GM21529 (cell line): Measurements from ENCODE around the gene LIX1L.

ENCODE experiments used
- ATAC-seq: cut with Tn5 transposase; IDR thresholded peaks from one replicate; pipeline ENCODE4 v1.9.1; 2021; ENCODE audit not compliant: unreplicated experiment

LIX1L gene

DNA sequence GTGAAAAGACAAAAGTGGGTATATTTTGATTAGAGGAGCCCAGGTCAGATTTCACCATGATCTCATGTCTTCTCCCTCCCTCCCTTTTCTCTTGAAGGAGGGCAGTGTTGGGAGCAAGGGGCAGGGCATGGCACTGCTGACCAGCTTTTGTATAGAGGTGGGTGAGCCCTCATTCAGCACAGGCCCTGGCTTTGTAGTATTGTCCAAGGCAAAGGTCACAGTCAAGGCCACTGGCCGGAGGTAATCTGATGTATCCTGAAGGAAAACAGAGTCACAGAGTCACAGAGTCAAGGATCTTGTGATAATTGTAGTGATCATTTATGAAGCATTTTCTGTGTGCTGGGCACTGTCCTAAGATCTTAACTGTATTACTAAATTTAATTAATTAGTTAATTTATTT lies 59.8 kb downstream of the LIX1L start:
- ATAC-seq = no peak

DNA sequence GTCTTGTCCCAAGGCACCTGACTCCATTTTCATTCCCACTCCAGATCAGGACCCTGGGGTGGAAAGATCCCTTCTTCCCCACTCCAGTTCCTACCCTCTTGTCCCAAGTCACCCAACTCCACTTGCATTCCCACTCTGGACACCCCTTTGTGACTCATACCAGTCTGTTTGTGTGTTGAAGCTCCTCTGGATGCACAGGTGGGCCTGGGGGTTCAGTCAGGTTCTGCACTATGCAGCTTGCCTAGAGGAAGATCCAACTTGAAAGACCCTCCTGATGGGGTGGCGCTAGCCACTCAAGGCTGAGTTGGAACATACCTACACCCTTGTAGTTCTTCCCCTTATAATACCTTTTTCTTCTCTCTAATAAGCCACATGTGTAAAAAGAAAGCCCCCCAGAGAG lies 62.3 kb downstream of the LIX1L start:
- ATAC-seq = no peak

DNA sequence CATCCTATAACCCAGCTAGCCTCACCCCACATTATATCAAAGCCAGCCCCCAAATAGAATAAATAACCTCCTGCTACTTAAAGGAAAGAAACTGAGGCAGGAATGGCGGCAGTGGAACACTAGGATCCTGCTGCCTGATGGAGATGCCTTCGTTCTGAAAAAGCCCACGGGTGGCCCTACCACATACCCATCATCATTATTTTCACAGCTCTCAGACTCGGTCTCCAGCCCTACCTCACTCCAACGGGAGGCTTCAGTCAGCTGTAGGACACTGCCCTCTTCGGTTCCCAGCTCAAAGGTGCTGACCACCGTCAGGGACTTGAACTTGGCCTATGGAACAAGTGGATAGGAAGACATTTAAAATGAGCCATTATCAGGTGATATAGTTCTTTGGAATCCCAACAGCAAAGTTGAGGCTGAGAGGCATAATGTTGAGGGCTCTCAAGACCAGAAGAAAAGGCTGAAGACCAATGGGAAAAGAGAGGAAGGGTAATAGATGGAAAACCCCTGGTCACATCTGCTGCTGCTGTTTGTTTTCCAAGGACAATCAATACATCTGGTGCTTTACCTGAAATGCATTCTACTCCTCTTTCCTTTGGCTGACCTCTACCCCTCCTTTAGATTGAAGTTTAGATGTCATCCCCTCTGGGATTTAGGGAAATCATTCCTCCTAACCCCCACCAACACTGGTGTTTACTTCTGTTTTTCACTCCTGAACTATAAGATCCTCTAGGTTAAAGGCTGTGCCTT lies 64.3 kb downstream of the LIX1L start:
- no peak for ATAC-seq

DNA sequence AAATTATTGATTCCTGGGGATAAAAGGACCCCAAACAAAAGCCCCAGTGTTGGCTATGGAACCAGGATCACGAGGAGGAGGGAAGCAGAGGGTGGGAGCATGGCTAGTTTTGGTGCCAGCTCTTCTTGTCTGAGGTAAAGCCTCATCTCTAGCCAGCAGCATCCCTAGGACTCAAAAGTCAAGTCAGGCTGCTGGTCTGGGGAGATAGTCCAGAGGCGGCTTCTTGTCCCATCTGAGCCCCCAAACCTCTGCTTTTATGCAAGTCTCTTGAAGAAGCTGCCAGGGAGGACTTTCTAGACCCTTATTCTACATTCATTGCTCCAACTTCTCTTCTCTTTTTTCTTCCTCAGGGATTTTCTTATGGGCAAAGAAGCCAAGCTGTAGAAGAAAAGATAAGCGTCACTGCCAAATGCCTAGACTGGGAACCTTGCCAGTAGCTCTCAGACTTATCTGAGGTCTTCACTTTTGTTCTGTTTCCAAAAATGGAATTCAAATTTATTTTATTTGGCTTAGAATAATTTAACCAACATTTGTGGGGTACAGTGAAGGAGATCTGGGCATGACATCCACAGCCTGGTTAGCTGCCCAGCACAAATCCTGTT lies 65.2 kb downstream of the LIX1L start:
- ATAC-seq = no peak

DNA sequence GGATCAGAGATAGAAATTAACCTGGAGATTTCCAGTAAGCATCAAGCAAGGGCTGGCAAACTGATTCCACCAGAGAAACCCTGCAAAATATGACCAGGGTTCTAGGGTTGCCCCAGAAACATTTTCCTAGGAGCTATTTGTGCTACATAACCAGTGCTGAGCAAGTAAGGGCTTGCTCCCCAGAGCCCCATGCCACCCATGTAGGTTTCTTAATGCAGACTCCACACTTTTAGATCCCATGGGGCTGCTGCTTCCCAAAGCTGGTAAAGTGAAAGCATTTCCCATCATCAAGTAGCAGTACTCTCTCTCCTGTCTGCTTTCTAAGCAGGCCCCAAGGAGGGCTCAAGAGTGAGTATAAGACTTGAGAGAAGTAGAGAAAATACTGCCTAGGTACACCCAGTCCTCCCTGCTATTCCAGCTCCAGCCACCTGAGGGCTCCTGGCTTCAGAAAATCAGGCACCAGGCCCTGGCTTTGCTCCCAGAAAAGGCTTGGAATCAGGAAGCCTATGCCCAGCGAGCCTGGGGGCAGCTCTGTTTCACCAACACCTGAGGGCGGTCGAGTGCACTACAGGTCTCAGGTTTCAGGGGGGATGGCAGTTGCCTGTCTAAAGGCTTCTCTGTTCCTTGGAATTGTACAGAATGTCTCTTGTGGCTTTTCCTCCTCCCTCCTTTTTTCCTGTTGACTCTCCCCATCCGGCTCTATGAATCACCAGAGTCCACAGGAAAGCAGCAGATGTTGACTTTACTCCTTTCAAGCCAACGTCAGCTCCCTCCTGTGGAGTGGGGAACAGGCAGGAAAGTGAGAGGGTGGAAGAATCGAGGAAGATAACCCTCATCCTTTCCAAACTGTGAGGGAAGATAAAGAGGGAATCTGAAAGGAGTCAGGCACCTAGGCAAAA lies 66.0 kb downstream of the LIX1L start:
- ATAC-seq = no peak

DNA sequence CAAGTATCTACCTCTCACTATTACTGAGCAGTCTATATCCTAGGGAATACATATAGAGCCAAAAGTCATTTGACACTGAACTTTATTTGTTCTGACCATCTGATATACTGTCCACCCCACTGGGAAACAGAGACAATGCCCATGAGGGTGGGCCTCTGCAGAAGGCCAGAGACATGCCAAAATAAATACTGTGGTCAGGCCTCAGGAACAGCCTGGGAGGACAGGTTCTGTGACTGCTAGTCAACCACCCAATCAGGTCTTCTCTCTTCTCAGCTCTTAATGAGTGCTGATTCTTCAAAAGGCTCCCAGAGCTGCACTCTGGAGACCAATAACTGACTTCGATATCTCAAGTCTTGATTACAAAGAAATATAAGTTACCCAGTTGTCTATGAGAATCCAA lies 66.7 kb downstream of the LIX1L start:
- no peak for ATAC-seq

DNA sequence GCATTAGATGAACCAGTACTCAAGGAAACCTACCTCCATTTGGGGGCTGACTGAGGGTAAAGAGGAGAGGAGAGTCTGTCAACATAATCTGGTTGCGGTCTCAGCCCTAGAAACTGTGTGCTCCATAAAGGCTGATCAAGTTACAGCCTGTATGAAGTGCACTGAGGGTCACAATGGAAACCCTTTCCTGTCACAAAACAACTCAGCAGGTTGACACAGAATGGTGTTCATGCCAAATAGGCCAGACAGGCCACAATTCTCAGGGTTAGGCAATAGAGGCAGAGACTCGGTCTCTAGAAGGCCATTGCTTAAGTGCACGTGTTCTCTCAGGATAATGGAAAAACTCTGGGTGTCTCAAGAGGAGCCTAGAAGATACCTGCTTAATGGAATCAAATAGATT lies 68.1 kb downstream of the LIX1L start:
- no peak for ATAC-seq

DNA sequence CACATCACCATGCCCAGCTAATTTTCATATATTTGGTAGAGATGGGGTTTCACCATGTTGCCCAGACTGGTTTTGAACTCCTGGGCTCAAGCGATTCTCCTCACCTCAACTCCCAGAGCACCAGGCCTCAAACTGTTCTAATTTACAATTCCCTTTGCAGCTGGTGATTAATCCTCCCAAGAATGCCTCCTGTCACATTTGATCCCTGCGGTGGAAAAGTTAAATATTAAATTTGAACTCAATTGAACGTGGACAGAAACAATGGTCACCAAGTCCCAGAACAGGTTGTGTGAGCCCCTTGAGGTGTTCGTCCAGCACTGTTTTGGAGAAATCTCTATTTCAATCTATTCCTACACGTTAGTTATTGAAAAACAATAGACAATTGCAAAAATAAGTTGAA lies 70.2 kb downstream of the LIX1L start:
- ATAC-seq = no peak

DNA sequence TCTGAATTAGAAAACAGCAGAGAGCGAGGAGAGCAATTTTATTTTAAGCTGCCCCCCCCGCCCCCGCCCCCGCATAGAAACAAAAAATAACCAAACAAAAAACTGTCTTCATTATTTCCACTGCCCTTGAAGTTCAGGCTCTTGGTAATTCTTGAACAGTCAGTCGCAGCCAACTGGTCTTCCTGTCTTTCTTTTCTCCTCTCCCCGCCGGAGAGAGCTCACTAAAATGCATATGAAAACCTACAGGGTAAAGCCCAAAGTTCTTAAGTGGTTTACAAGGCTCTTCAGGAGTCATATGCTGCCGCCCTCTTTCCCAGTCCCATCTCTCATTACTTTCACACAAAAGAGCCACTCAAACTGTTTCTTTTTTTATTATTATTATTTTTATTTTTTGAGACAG lies 71.0 kb downstream of the LIX1L start:
- ATAC-seq = no peak

DNA sequence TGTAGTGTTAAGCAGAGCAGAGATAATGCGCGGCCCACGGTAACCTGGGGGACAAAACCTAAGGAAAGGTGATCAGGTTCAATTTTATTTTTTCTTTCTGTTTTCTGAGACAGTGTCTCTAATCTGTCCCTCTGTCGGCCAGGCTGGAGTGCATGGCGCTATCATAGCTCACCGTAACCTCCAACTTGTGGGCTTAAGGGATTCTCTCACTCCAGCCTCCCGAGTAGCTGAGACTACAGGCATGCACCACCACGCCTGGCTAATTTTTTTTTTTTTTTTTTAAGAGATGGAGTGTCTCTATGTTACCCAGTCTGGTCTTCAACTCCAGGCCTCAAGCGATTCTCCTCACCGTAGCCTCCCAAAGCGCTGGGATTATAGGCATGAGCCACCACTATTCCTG lies 71.4 kb downstream of the LIX1L start:
- no peak for ATAC-seq

DNA sequence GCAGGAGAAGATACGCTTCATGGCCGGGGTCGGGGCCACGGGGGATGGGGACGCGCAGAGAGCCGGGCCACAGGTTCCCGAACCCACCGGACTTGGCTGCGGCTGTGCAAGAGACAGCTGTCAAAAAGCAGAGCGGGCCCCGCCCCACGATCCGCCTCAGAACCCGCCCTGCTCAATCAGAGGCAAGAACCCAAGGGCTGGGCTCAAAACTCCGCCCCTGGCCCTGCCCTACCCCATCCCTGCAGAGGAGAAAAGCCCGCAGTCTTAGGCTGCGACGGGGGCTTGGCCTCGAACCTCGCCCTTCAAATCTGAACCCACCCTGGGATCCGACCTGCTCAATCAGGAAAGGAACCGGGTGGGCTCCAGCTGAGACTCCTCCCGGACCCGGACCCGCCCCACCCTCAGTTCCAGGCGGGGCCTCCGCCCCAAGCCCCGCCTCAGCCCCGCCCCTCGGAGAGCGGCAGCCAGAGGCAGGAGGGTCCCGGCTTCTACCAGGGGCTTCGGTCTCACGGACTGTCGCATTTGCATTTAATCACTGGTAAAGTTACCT lies 72.0 kb downstream of the LIX1L start, which contains the start of gene ANKRD35:
Gene ANKRD35 (minus strand): TSS at position 129 of the 550 bp plus-strand sequence. CDS start 108 bp downstream, at position 21.
- ATAC-seq = peak; percentile 99

DNA sequence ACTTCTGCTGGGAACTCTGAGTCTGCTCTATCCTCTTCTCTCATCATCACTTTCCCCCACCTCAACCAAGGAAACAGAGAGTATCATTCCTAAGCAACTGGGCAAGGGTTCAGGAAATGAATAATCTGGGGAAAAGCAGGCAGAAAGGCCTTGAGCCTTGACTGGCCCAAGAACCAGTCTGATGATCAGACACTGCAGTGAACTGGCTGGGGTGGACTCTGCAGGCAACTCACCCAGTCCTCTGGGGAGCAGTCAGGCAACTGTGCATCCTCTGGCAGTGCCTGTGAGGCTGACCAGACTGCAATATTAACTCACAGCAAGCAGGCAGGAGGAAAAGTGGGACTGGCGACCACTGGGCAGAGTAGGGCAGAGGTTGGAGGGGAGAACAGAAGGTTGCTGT lies 73.1 kb downstream of the LIX1L start:
- ATAC-seq = no peak
